Inflammatory macrophage treated with lipopolysaccharide for 1 hour (primary cell): Measurements from ENCODE around the gene FABP7.

Source experiments
- DNase-seq, 2 donors: peaks; one replicate each; pipeline ENCODE4 v3.0.0-alpha.2; 2020 to 2022

Gene FABP7

DNA sequence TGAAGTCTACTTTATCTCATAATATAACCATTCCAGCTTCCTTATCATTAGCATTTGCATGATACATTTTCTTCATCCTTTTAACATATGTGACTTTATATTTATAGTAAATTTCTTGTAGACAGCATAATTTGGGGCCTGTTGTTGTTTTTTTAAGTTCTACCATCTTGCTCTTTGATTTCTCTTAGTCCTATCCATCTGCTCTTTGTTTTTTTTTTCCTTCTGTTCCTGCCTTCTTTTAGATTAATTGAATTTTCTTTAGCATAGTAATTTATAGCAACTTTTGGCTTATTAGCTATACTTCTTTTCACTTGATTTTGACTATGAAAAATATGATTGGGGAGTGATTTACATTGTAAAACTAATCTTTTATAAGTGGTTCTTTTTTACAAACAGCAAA lies 19.2 kb upstream of the FABP7 start:
- DNase-seq: no peak

DNA sequence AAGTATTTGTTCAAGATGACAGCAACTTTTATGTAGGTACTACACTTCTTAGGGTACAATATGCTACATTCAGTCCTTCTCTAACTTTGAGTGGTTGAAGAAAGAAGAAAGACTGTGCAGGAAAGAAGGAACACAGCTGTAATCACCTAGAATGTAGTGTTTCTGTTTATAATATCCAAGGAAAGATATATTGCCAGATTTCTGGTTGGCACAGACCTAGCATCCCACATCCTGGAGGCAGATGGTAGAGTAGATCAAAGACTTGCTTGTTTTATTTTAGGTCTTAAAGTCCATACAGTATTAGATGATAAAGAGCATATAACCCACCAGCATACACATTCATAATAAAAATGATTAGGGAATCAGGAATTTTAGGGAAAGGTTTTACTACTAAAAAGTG lies 13.3 kb upstream of the FABP7 start:
- DNase-seq: no peak

- peak; percentile 94 to 97 for DNase-seq
These were observed 8.5 kb upstream of the FABP7 start for GRCh38 chr6:122770835-122771601.

DNA sequence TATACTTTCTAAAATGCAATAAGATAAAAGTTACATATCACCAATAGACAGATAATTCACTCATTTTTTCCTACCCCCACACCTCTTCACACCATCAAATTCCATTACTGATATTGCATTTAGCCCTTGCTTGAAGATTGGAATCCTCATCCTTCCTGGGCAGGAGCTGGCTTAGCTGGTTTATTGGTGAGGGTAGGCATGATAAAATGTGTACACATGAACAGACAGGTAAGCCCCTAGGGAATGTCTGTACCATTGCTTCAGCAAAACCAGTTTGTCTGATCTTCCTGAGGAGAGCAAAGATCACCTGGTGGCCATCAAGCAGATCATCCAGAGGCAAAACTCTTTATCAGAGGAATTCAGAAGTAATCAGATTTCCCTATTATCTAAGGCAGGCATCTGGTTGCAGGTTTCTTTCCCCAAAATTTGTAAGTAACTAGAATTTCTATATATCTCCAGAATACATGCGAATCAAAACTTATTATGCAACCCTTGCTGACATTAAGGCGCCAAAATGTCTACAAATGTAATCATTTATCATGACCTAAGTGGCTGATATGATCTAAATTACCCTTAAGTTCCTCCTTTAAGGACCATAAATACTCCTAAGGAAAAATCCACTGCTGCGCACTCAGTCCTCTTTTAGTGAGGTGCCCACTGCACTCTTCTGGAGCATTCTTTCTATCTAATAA lies 6.6 kb upstream of the FABP7 start:
- DNase-seq: no peak

GRCh38 chr6:122775975-122776374 lies 3.5 kb upstream of the FABP7 start:
- no peak for DNase-seq

GRCh38 chr6:122778302-122778701 lies 1.2 kb upstream of the FABP7 start:
- DNase-seq: no peak

GRCh38 chr6:122778985-122779661 lies 393 bp upstream of the FABP7 start:
- no peak for DNase-seq

- DNase-seq: no peak
These were observed 598 bp downstream of the FABP7 start for GRCh38 chr6:122780114-122780513.

GRCh38 chr6:122781716-122782115 lies 2.2 kb downstream of the FABP7 start:
- DNase-seq: no peak

DNA sequence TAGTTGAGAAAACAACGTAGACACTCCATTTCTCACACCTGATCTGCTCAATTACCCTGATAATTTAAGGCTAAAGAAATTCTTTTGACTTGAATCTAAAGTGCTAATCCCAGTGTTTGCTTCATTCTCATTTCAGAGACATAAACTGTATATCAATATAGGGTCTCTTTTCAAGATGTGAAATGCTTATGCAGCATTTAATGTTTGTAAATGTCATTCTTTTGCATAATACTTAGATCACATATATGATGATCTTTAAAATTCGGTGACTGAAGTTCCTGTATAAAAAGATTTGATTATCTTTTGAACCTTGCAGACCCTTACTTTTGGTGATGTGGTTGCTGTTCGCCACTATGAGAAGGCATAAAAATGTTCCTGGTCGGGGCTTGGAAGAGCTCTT lies 3.9 kb downstream of the FABP7 start:
- DNase-seq: no peak

DNA sequence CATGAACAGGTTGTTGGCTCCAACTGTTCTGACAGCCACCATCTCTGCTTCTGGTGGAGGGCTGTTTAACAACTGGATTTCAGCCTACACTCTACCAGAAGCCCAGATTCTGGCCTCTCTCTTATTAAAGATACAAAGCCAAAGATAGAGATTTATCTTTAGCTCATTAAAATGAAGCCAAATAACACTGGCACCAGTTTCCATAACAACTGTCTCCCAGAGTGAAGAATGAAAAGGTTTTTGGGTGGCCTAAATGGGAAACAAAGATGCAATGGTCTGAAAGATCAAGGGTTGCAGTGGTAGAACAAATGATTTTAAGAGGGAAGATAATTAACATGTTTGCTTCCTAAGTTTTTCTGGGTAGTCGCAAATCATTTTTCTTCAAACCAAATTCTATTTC lies 6.4 kb downstream of the FABP7 start:
- no peak for DNase-seq

- no peak for DNase-seq
These were observed 8.2 kb downstream of the FABP7 start for GRCh38 chr6:122787721-122788120.

DNA sequence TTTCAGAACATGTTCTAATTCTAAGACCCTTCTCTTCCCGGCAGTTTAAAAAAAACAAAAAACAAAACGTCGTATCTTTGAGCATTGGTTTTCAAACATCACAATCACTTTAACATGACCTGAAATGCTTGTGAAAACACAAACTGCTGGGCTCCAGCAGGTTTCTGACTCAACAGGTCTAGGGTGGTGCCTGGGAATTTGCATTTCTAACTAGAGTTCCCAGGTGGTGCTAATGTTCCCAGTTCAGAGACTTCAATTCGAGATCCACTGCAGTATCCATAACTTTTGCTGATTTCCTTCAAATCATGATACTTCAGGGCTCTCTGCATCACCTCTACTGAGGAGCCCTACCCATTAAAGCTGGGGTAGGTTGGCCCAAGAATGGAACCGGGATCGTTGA lies 8.7 kb downstream of the FABP7 start:
- no peak for DNase-seq

DNA sequence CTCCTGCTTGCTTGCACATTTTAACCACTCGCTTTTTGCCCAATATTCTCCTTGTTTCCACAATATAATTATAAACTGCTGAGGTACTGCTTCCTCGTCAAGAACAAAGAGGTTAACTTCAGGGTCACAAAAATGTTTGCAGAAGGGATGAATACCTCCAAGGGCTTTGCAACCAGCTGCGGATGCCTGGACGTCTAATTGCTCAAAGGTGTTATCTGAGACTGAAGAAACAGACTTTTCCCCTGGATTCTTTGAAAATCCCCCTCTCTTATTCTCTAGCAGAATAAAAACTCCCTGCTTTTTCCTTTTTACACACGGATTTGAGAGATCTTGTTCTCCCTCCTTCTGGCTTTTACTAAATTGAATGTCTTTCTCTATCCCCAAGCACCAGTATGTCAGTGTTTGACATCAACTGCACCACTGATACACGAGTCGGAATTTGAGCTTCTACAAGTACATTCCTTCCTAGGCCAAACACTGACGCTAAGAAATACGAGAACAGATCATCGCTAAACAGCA lies 9.2 kb downstream of the FABP7 start:
- no peak for DNase-seq

DNA sequence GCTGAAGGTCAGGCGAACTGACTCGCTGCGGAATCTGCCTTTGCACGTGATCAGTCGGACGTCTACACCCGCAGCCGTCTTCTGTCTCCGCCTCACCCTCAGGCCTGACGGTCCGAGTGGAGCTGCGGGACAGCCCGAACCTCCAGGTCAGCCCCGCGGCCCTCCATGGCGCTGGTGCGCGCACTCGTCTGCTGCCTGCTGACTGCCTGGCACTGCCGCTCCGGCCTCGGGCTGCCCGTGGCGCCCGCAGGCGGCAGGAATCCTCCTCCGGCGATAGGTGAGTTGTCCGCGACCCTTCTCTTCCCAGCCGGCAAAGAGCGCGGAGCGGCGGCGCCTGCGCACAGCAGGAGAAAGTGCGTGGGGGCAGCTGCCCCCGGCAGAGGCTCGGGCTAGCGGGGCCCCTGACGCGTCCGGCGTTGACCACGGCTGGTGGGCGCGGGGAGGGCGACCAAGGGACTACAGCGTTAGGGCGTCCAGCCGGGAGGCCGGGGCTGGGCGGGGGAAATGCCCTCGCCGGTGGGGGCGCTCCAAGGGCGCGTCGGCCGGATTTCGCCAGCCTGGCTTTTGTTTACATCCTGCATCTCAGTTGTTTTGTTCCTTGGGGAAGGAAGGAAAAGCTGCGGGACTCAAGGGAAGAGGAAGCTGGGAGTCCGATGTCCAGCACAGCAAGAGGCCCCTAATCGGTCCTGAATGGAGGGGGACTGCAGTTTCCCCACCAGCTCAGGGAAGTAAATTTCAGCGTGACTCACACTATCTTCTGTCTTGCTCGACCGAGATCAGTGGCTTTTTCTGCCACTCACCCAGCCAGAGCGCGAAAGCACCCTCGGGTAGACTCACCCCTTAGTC lies 9.9 kb downstream of the FABP7 start, which contains the start of gene SMPDL3A:
SMPDL3A (plus strand) TSS at position 77 of the 846 bp plus-strand sequence; CDS start at position 166, 89 bp downstream.
- DNase-seq: peak; percentile 61 to 69

DNA sequence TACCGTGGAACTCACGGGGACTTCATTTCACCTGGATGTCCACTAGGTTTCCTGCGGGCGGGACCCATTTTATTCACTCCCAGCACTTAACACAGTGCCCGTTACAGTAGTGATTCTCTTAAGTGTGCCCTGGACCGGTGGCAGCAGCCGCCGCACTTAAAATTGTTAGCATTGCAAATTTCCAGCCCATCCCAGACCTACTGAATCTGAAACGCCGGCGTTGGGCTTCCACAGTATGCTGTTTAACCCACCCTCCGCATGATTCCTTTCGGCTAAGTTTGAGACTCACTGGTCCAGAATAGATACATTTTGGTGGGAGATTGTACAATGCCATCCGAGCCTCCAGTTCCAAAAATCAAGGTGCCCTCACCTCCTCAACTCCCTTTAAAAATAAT lies 10.5 kb downstream of the FABP7 start:
- no peak for DNase-seq

DNA sequence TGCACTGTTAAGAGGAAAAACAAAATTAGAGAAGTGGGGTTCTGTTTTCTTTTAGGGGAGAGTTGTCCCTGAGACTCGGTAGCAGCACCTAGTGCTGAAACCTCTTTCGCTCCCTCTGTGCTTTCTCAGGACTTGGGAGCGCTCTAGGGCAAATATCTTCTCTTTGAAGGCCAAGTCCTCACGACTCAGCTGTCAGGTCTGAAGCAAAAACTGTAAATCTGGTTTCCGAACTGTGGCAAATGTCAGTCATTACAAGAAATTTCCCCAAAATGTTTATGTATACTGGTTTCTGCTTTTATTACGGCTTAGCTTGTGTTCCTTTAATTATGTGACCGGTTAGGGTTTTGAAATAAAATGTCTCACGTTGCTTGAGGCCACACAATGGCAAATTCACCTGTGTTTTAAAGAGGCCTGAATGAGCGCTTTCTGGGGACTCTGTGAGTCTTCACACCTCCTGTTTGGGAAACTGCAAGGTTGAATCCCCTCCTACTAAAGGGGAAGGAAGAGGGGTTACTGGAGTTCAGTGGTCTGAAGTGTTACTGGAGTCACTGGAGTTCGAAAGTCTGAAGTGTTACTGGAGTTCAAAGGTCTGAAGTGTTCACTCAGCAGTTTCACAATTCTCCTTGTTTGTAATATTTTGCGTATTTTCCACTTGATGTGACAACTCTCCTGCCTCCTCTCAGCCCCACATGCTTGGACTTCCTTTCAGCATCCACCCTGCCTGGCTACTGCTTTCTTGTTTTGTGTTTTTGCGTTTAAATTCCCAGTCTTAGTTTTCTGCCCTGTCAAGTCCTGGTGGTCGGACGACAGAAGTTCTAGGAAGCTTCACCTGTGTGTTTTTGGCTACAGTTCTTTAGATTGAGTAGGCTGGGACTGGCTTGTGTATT lies 11.2 kb downstream of the FABP7 start:
- DNase-seq: peak; percentile 84 to 93

DNA sequence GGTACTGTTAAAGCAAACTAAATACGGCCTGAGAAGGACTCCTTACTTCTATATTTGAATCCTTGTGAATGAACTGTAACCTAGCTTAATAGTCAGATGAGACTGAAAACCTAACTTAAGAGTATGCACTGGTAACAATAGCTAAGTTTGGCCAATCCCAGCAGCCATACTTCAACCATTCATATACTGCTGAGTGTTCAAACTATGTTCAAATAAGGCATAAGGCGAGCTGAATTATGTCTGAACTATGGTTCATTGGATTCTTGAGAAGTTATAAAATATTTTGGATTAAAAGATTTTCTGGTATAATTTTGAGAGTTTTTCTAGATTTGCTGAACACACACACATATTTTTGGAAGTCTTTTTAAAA lies 11.8 kb downstream of the FABP7 start:
- DNase-seq: no peak

DNA sequence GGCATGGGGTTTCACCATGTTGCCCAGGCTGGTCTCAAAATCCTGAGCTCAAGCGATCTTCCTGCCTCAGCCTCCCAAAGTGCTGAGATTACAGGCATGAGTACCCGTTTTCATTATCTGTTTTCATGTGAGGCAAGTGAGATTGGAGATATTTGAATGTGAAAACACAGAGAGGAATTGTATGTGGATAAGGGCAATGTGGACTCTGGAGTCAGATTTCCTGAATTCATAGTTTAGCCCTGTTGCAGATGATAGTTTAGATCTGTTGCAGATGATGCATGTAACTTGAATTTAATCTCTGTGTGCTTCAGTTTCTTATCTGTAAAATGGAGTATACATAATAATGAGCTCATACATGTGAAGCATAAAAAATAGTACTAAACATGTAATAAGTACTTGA lies 13.2 kb downstream of the FABP7 start:
- DNase-seq: no peak

DNA sequence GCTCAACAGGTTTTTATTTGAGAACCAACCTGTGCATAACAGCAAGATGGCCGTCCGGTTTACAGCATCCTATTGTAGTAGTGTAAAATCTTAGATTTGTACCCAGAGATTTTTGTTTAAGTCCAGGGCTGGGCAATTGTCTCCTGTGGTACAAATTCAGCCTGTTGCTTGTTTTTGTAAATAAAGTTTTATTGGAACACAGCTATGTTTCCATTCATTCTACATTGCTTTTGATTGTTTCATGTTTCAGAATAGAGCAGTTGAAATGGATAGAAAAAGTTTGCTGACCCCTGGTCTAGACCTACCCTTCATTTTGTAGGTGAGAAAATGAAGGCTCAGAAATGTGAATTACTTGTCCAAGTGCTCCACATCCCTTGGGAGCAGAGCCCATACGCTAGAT lies 18.0 kb downstream of the FABP7 start:
- DNase-seq: no peak

DNA sequence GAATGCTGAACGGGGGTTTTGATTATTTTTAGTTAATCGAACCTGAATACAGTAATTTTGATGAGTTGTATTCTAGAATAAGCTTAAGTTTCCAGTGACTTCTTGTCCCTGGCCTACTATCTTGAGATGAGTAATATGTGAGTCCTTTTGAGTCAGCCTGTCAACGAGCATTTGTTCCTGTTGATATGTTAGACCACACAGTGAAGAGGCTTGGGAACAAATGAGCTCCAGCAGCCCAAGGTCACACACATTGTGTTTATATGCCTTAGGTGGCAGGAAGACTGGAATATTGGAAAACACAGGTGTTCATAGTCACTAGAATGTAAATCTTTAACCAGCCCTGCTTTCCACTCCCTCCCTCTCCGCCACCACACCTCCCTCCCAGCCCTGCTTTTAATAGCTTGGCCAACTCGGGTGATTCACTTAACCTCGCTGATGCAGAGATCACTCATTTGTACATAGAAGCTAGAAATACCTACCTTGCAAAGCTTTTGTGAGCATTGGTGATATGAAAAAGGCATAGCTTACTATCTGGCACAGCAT lies 18.7 kb downstream of the FABP7 start:
- DNase-seq: no peak
